Measurements from ENCODE around the gene RALGAPA2.

DNA sequence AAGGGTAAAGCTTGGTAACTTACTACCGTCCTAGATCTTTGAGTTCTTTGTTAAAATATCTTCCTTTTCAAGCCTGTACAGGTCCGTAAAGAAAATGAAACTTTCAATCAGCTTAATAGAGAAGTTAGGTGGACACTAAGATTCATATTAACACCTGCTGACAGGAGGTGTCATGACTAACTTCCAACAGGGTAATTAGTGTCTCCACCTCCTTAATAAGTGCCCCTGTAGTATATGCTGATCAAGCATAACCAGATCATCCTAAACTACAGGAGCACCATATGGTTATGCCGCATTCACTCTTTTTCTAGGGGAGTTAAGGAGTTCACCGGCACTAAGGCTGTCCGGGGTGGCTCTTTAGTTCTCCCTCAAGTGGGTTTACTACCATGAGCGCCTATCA, 23.9 kb upstream of the RALGAPA2 start:
- TF ChIP-seq, protein P1, sequence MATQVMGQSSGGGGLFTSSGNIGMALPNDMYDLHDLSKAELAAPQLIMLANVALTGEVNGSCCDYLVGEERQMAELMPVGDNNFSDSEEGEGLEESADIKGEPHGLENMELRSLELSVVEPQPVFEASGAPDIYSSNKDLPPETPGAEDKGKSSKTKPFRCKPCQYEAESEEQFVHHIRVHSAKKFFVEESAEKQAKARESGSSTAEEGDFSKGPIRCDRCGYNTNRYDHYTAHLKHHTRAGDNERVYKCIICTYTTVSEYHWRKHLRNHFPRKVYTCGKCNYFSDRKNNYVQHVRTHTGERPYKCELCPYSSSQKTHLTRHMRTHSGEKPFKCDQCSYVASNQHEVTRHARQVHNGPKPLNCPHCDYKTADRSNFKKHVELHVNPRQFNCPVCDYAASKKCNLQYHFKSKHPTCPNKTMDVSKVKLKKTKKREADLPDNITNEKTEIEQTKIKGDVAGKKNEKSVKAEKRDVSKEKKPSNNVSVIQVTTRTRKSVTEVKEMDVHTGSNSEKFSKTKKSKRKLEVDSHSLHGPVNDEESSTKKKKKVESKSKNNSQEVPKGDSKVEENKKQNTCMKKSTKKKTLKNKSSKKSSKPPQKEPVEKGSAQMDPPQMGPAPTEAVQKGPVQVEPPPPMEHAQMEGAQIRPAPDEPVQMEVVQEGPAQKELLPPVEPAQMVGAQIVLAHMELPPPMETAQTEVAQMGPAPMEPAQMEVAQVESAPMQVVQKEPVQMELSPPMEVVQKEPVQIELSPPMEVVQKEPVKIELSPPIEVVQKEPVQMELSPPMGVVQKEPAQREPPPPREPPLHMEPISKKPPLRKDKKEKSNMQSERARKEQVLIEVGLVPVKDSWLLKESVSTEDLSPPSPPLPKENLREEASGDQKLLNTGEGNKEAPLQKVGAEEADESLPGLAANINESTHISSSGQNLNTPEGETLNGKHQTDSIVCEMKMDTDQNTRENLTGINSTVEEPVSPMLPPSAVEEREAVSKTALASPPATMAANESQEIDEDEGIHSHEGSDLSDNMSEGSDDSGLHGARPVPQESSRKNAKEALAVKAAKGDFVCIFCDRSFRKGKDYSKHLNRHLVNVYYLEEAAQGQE (IDR thresholded peaks at IDR 0.05; ENCODE audit: insufficient replicate concordance, low read depth): no peak
- no peak for TF ChIP-seq POLR2AphosphoS5 (IDR thresholded peaks at IDR 0.05; ENCODE audit: low read depth)
- no peak for TF ChIP-seq GABPA (IDR thresholded peaks at IDR 0.05; ENCODE audit: low read depth)

Measured in HL-60 (cell line).